Endothelial cell of umbilical vein (primary cell): Measurements from ENCODE around the gene THAP4.

Source experiments
- CTCF ChIP-seq, 2 donors: IDR thresholded peaks; 1 replicate in 1 of 2; 2 replicates in 1 of 2; pipeline ENCODE4 v1.5.1; 2011; ENCODE audit warnings: low read length in 2 of 2, mild to moderate bottlenecking in 2 of 2, moderate library complexity in 2 of 2, control low read depth in 1 of 2, inconsistent platforms in 1 of 2, low read depth in 1 of 2; ENCODE audit not compliant: insufficient read depth in 1 of 2; ENCODE audit errors: extremely low read depth in 1 of 2
- EZH2 ChIP-seq: IDR thresholded peaks from 2 replicates; pipeline ENCODE4 v1.6.1; 2012; ENCODE audit warnings: borderline replicate concordance, low read depth, mild to moderate bottlenecking, moderate library complexity, low read length, inconsistent platforms; ENCODE audit not compliant: severe bottlenecking
- JUN ChIP-seq: IDR thresholded peaks from 2 replicates; pipeline ENCODE4 v1.6.1; 2011; ENCODE audit warnings: borderline replicate concordance, low read depth; ENCODE audit not compliant: insufficient read length, insufficient read depth
- POLR2A ChIP-seq: IDR thresholded peaks from 2 replicates; pipeline ENCODE4 v1.6.1; 2012; ENCODE audit warnings: low read depth, mild to moderate bottlenecking, control low read depth, low read length

GRCh38 chr2:241616168-241617125, 20.5 kb downstream of the THAP4 start:
- TF ChIP-seq CTCF (IDR thresholded peaks at IDR 0.05; ENCODE audit: extremely low read depth in 1 of 2, insufficient read depth in 1 of 2, low read depth in 1 of 2, low read length in 2 of 2) (no peak), POLR2A (no peak), JUN (no peak), EZH2 (no peak)
